ENCODE results near the gene ZSCAN12. TPM values are rescaled to one million over a fixed set of nuclear protein-coding genes. Genes with fewer than 3 reads are reported as not detected.

The ZSCAN12 gene
- total RNA-seq, 1 experiment from 2014 or later: 0.81 TPM

DNA sequence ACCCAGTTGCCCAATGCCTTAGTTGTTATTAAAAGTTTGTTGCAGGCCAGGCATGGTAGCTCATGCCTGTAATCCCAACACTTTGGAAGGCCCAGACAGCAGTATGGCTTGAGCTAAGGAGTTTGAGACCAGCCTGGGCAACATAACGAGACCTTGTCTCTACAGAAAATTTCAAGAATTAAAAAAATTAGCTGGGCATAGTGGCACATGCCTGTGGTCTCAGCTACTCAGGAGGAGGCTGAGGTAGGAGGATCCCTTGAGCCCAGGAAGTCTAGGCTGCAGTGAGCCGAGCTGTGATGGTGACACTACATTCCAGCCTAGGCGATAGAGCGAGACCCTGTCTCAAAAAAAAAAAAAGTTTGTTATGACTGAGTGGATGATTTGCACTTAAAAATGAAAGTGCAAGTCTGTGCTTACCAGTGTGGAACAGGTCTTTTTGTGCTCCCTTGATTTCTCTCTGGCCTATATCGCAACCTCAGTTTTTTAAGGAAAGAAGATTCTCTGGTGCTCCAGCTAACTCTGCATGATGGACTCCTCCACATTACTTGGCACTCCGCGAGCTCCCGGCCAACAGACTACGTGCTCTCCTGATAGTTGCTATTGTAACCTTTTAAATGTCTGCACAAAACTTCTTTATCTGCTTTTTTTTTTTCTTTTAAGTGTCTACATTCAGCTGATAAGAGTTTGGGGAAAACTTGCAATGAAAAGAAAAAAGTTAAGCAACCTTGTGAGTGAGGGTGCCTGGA lies 27.7 kb downstream of the ZSCAN12 start:
- Histone ChIP-seq H3K27me3 (ENCODE audit: insufficient read depth, low read length) (no peaks in the 10 kb centered on the region), H4K20me1 (ENCODE audit: insufficient read depth) (no peaks in the 10 kb centered on the region), H3K79me2 (ENCODE audit: insufficient read depth, low read length) (no peaks in the 10 kb centered on the region), H3K9ac (ENCODE audit: low read length) (no peak overlapping the region), H3K36me3 (ENCODE audit: control insufficient read depth in 1 of 2, insufficient read depth in 2 of 2, low read length in 2 of 2) (no peaks in the 10 kb centered on the region), H3K4me3 (replicated peaks in 1 of 2; ENCODE audit: low read depth in 1 of 2, low read length in 2 of 2) (no peak overlapping the region), H3K27ac (ENCODE audit: low read depth, low read length) (no peak overlapping the region), H3K9me2 (ENCODE audit: insufficient read depth) (no peaks in the 10 kb centered on the region), H2AFZ (ENCODE audit: low read depth, low read length, poor library complexity, severe bottlenecking) (no peak overlapping the region), H3K4me1 (ENCODE audit: control insufficient read depth in 1 of 2, insufficient read depth in 2 of 2, low read length in 2 of 2) (no peaks in the 10 kb centered on the region), H3K9me3 (ENCODE audit: control insufficient read depth in 1 of 2, insufficient read depth in 1 of 2, low read depth in 1 of 2, low read length in 2 of 2) (no peaks in the 10 kb centered on the region), H3K4me2 (ENCODE audit: low read length) (no peak overlapping the region)
- TF ChIP-seq EGR1 (IDR thresholded peaks at IDR 0.05; ENCODE audit: low read depth) (no peak), EZH2 (IDR thresholded peaks at IDR 0.05) (no peak), JUND (IDR thresholded peaks at IDR 0.05) (no peak), ZNF274 (IDR thresholded peaks at IDR 0.05; ENCODE audit: low read depth, low read length) (no peak), ZFX (IDR thresholded peaks at IDR 0.05) (no peak), POLR2A (IDR thresholded peaks at IDR 0.05; ENCODE audit: borderline replicate concordance, extremely low read depth, insufficient read depth, insufficient read length) (no peak), TCF7L2 (IDR thresholded peaks at IDR 0.05; ENCODE audit: borderline replicate concordance, extremely low read depth, insufficient read depth, insufficient read length) (no peak), SIN3A (IDR thresholded peaks at IDR 0.05; ENCODE audit: low read depth) (no peak), SRF (IDR thresholded peaks at IDR 0.05; ENCODE audit: low read depth) (no peak), ELF1 (IDR thresholded peaks at IDR 0.05; ENCODE audit: borderline replicate concordance, low read depth) (no peak)
- TF ChIP-seq, protein P1, sequence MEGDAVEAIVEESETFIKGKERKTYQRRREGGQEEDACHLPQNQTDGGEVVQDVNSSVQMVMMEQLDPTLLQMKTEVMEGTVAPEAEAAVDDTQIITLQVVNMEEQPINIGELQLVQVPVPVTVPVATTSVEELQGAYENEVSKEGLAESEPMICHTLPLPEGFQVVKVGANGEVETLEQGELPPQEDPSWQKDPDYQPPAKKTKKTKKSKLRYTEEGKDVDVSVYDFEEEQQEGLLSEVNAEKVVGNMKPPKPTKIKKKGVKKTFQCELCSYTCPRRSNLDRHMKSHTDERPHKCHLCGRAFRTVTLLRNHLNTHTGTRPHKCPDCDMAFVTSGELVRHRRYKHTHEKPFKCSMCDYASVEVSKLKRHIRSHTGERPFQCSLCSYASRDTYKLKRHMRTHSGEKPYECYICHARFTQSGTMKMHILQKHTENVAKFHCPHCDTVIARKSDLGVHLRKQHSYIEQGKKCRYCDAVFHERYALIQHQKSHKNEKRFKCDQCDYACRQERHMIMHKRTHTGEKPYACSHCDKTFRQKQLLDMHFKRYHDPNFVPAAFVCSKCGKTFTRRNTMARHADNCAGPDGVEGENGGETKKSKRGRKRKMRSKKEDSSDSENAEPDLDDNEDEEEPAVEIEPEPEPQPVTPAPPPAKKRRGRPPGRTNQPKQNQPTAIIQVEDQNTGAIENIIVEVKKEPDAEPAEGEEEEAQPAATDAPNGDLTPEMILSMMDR (IDR thresholded peaks at IDR 0.05 in 2 of 3, conservative IDR thresholded peaks at IDR 0.05 in 1 of 3; ENCODE audit: borderline replicate concordance in 1 of 3, insufficient read depth in 1 of 3, low read depth in 2 of 3, low read length in 2 of 3): no peak
- TF ChIP-seq, protein P2, sequence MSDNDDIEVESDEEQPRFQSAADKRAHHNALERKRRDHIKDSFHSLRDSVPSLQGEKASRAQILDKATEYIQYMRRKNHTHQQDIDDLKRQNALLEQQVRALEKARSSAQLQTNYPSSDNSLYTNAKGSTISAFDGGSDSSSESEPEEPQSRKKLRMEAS (IDR thresholded peaks at IDR 0.05): no peak
- ATAC-seq (no peak), DNase-seq (ENCODE audit: low read depth, low spot score) (no peak)
- ChIA-PET RAD21 (ENCODE audit: low non-redundant PET in 1 of 2, low total read pairs in 2 of 2, uncharacterized antibody in 2 of 2, unreplicated experiment in 2 of 2) (no interaction called here), CTCF (interaction anchor here (0.6 to 0.7 kb wide), 2 partner anchors 16 to 61 kb away, joined by 4 read pairs; no protein-coding TSS in a partner anchor), POLR2A (no interaction called here)
- BruUV-seq (replicated peaks): no TSS peak
- intact Hi-C loops (cut with micrococcal nuclease): no loop called here
